ENCODE data around the gene PODXL. TPM values are rescaled to one million over a fixed set of nuclear protein-coding genes. Genes with fewer than 3 reads are reported as not detected.

The PODXL gene
- total RNA-seq, 1 donor from 2014 or later, result 0.75 TPM

GRCh38 chr7:131500357-131500756 is 56.1 kb downstream of the PODXL start:
- Mint-ChIP-seq H3K4me1 (ENCODE audit: low read depth) (peaks cover 49% of the 10 kb centered on the region), H3K36me3 (ENCODE audit: low read depth) (peaks cover 12% of the 10 kb centered on the region), H3K27me3 (ENCODE audit: insufficient read depth) (no peaks in the 10 kb centered on the region), H3K27ac (no peak overlapping the region), H3K4me3 (no peak overlapping the region), H3K9me3 (no peaks in the 10 kb centered on the region)
- intact Hi-C loops (cut with micrococcal nuclease), result loop anchor here (2.0 to 5.0 kb wide), 4 partner anchors 173 to 392 kb away; partner anchors contain the start of gene MKLN1
- no peak for DNase-seq (ENCODE audit: low spot score)

GRCh38 chr7:131499801-131500200 is 56.6 kb downstream of the PODXL start:
- no peak overlapping the region for H3K27ac Mint-ChIP-seq
- intact Hi-C loops (cut with micrococcal nuclease), result loop anchor here (2.0 to 5.0 kb wide), 4 partner anchors 172 to 391 kb away; partner anchors contain the start of gene MKLN1

GRCh38 chr7:131498237-131498885 is 58.1 kb downstream of the PODXL start:
- Mint-ChIP-seq H3K27ac (no peak overlapping the region), H3K36me3 (ENCODE audit: low read depth) (peaks cover 12% of the 10 kb centered on the region), H3K4me1 (ENCODE audit: low read depth) (peaks cover 41% of the 10 kb centered on the region), H3K4me3 (no peak overlapping the region), H3K9me3 (no peaks in the 10 kb centered on the region), H3K27me3 (ENCODE audit: insufficient read depth) (no peaks in the 10 kb centered on the region)
- intact Hi-C loops (cut with micrococcal nuclease), result no loop called here
- DNase-seq (ENCODE audit: low spot score), result no peak

More at GRCh38 chr7:131499801-131500200, 56.6 kb downstream of the PODXL start:
- Mint-ChIP-seq H3K9me3 (no peaks in the 10 kb centered on the region), H3K4me3 (no peak overlapping the region), H3K27me3 (ENCODE audit: insufficient read depth) (no peaks in the 10 kb centered on the region), H3K4me1 (ENCODE audit: low read depth) (peaks cover 44% of the 10 kb centered on the region), H3K36me3 (ENCODE audit: low read depth) (peaks cover 12% of the 10 kb centered on the region)
- DNase-seq (ENCODE audit: low spot score), result no peak

- no peaks in the 10 kb centered on the region for H3K9me3 Mint-ChIP-seq
- intact Hi-C loops (cut with micrococcal nuclease), result no loop called here
- H3K4me1 Mint-ChIP-seq (ENCODE audit: low read depth), result peaks cover 32% of the 10 kb centered on the region
- H3K36me3 Mint-ChIP-seq (ENCODE audit: low read depth), result peaks cover 12% of the 10 kb centered on the region
- H3K27me3 Mint-ChIP-seq (ENCODE audit: insufficient read depth), result no peaks in the 10 kb centered on the region
- no peak for DNase-seq (ENCODE audit: low spot score)
- H3K27ac Mint-ChIP-seq, result no peak overlapping the region
- H3K4me3 Mint-ChIP-seq, result no peak overlapping the region
Measured at GRCh38 chr7:131497454-131497853, 59.0 kb downstream of the PODXL start.

GRCh38 chr7:131495669-131496498 is 60.5 kb downstream of the PODXL start:
- Mint-ChIP-seq H3K9me3 (no peaks in the 10 kb centered on the region), H3K4me3 (no peak overlapping the region), H3K36me3 (ENCODE audit: low read depth) (peaks cover 14% of the 10 kb centered on the region), H3K4me1 (ENCODE audit: low read depth) (peaks cover 17% of the 10 kb centered on the region), H3K27ac (no peak overlapping the region), H3K27me3 (ENCODE audit: insufficient read depth) (no peaks in the 10 kb centered on the region)
- intact Hi-C loops (cut with micrococcal nuclease), result no loop called here
- no peak for DNase-seq (ENCODE audit: low spot score)

GRCh38 chr7:131494182-131494581 is 62.2 kb downstream of the PODXL start:
- no peaks in the 10 kb centered on the region for H3K4me1 Mint-ChIP-seq (ENCODE audit: low read depth)
- H3K36me3 Mint-ChIP-seq (ENCODE audit: low read depth), result peaks cover 14% of the 10 kb centered on the region
- intact Hi-C loops (cut with micrococcal nuclease), result no loop called here
- DNase-seq (ENCODE audit: low spot score), result no peak
- H3K4me3 Mint-ChIP-seq, result no peak overlapping the region
- no peaks in the 10 kb centered on the region for H3K9me3 Mint-ChIP-seq
- H3K27ac Mint-ChIP-seq, result no peak overlapping the region
- H3K27me3 Mint-ChIP-seq (ENCODE audit: insufficient read depth), result no peaks in the 10 kb centered on the region

GRCh38 chr7:131493581-131493980 is 62.8 kb downstream of the PODXL start:
- no peak overlapping the region for H3K27ac Mint-ChIP-seq
- H3K4me1 Mint-ChIP-seq (ENCODE audit: low read depth), result no peaks in the 10 kb centered on the region
- H3K36me3 Mint-ChIP-seq (ENCODE audit: low read depth), result peaks cover 14% of the 10 kb centered on the region
- DNase-seq (ENCODE audit: low spot score), result no peak
- no peaks in the 10 kb centered on the region for H3K9me3 Mint-ChIP-seq
- intact Hi-C loops (cut with micrococcal nuclease), result no loop called here
- no peak overlapping the region for H3K4me3 Mint-ChIP-seq
- no peaks in the 10 kb centered on the region for H3K27me3 Mint-ChIP-seq (ENCODE audit: insufficient read depth)

- Mint-ChIP-seq H3K9me3 (no peaks in the 10 kb centered on the region), H3K27me3 (ENCODE audit: insufficient read depth) (no peaks in the 10 kb centered on the region), H3K4me1 (ENCODE audit: low read depth) (no peaks in the 10 kb centered on the region), H3K4me3 (no peak overlapping the region), H3K36me3 (ENCODE audit: low read depth) (peaks cover 15% of the 10 kb centered on the region), H3K27ac (no peak overlapping the region)
- no peak for DNase-seq (ENCODE audit: low spot score)
- intact Hi-C loops (cut with micrococcal nuclease), result no loop called here
Measured at GRCh38 chr7:131493081-131493480, 63.3 kb downstream of the PODXL start.

GRCh38 chr7:131489881-131490280 is 66.5 kb downstream of the PODXL start:
- H3K36me3 Mint-ChIP-seq (ENCODE audit: low read depth), result peaks cover 12% of the 10 kb centered on the region
- no peak overlapping the region for H3K4me3 Mint-ChIP-seq
- H3K9me3 Mint-ChIP-seq, result no peaks in the 10 kb centered on the region
- H3K27me3 Mint-ChIP-seq (ENCODE audit: insufficient read depth), result no peaks in the 10 kb centered on the region
- no peaks in the 10 kb centered on the region for H3K4me1 Mint-ChIP-seq (ENCODE audit: low read depth)
- intact Hi-C loops (cut with micrococcal nuclease), result no loop called here
- DNase-seq (ENCODE audit: low spot score), result no peak
- H3K27ac Mint-ChIP-seq, result no peak overlapping the region

- Mint-ChIP-seq H3K27me3 (ENCODE audit: insufficient read depth) (no peaks in the 10 kb centered on the region), H3K27ac (no peak overlapping the region), H3K9me3 (no peaks in the 10 kb centered on the region), H3K4me1 (ENCODE audit: low read depth) (no peaks in the 10 kb centered on the region), H3K4me3 (no peak overlapping the region), H3K36me3 (ENCODE audit: low read depth) (peaks cover 12% of the 10 kb centered on the region)
- intact Hi-C loops (cut with micrococcal nuclease), result no loop called here
- DNase-seq (ENCODE audit: low spot score), result no peak
Measured at GRCh38 chr7:131489196-131489595, 67.2 kb downstream of the PODXL start.

- no peak overlapping the region for H3K27ac Mint-ChIP-seq
- H3K36me3 Mint-ChIP-seq (ENCODE audit: low read depth), result peaks cover 14% of the 10 kb centered on the region
- H3K27me3 Mint-ChIP-seq (ENCODE audit: insufficient read depth), result no peaks in the 10 kb centered on the region
- H3K9me3 Mint-ChIP-seq, result no peaks in the 10 kb centered on the region
- intact Hi-C loops (cut with micrococcal nuclease), result no loop called here
- no peak for DNase-seq (ENCODE audit: low spot score)
- H3K4me3 Mint-ChIP-seq, result no peak overlapping the region
- H3K4me1 Mint-ChIP-seq (ENCODE audit: low read depth), result no peaks in the 10 kb centered on the region
Measured at GRCh38 chr7:131488361-131488760, 68.1 kb downstream of the PODXL start.

- Mint-ChIP-seq H3K27ac (no peak overlapping the region), H3K9me3 (no peaks in the 10 kb centered on the region), H3K4me3 (no peak overlapping the region), H3K36me3 (ENCODE audit: low read depth) (peaks cover 17% of the 10 kb centered on the region), H3K27me3 (ENCODE audit: insufficient read depth) (no peaks in the 10 kb centered on the region), H3K4me1 (ENCODE audit: low read depth) (no peaks in the 10 kb centered on the region)
- no peak for DNase-seq (ENCODE audit: low spot score)
- intact Hi-C loops (cut with micrococcal nuclease), result no loop called here
Measured at GRCh38 chr7:131487217-131487616, 69.2 kb downstream of the PODXL start.

- no peak for DNase-seq (ENCODE audit: low spot score)
- Mint-ChIP-seq H3K27ac (no peak overlapping the region), H3K27me3 (ENCODE audit: insufficient read depth) (no peaks in the 10 kb centered on the region), H3K4me1 (ENCODE audit: low read depth) (no peaks in the 10 kb centered on the region), H3K9me3 (no peaks in the 10 kb centered on the region), H3K36me3 (ENCODE audit: low read depth) (peaks cover 16% of the 10 kb centered on the region), H3K4me3 (no peak overlapping the region)
- intact Hi-C loops (cut with micrococcal nuclease), result no loop called here
Measured at GRCh38 chr7:131486346-131486745, 70.1 kb downstream of the PODXL start.
